H9 (cell line): Measurements from ENCODE around the gene SH3RF3. TPM values are rescaled to one million over a fixed set of nuclear protein-coding genes. Genes with fewer than 3 reads are reported as not detected.

Source experiments
- DNase-seq: peaks from one replicate; pipeline ENCODE4 v3.0.0-alpha.2; 2017
- H2AFZ ChIP-seq: one replicate; pipeline ENCODE4 v1.6.1; 2013; ENCODE audit warnings: mild to moderate bottlenecking, low read length, control low read depth, moderate library complexity
- H2AK5ac ChIP-seq: 2 replicates; pipeline ENCODE4 v1.6.1; 2013; ENCODE audit warnings: low read length, control low read depth, mixed read lengths; ENCODE audit not compliant: insufficient read length
- H2BK120ac ChIP-seq: one replicate; pipeline ENCODE4 v1.6.1; 2013; ENCODE audit warnings: low read depth, mild to moderate bottlenecking, low read length, control low read depth, inconsistent platforms; ENCODE audit not compliant: poor library complexity, severe bottlenecking
- H2BK12ac ChIP-seq: 2 replicates; pipeline ENCODE4 v1.6.1; 2013; ENCODE audit warnings: low read length, control low read depth, mixed read lengths, low read depth; ENCODE audit not compliant: insufficient read length
- H2BK15ac ChIP-seq: 2 replicates; pipeline ENCODE4 v1.6.1; 2013; ENCODE audit warnings: low read depth, low read length, control low read depth
- H2BK20ac ChIP-seq: one replicate; pipeline ENCODE4 v1.6.1; 2013; ENCODE audit warnings: low read depth, mild to moderate bottlenecking, low read length, control low read depth, inconsistent platforms; ENCODE audit not compliant: poor library complexity, severe bottlenecking
- H2BK5ac ChIP-seq: 2 replicates; pipeline ENCODE4 v1.6.1; 2013; ENCODE audit warnings: low read length, control low read depth, mixed read lengths; ENCODE audit not compliant: insufficient read length
- H3K14ac ChIP-seq: 2 replicates; pipeline ENCODE4 v1.6.1; 2013; ENCODE audit warnings: low read length, control low read depth; ENCODE audit not compliant: insufficient read depth
- H3K18ac ChIP-seq: 2 replicates; pipeline ENCODE4 v1.6.1; 2013; ENCODE audit warnings: low read depth, mild to moderate bottlenecking, mixed read lengths, low read length, control low read depth; ENCODE audit not compliant: insufficient read length
- H3K23ac ChIP-seq: 2 replicates; pipeline ENCODE4 v1.6.1; 2013; ENCODE audit warnings: low read length, control low read depth, mixed read lengths, low read depth; ENCODE audit not compliant: insufficient read length
- H3K23me2 ChIP-seq: 2 replicates; pipeline ENCODE4 v1.6.1; 2013; ENCODE audit warnings: low read depth, mild to moderate bottlenecking, mixed read lengths, low read length, control low read depth; ENCODE audit not compliant: insufficient read length, poor library complexity, severe bottlenecking
- H3K27ac ChIP-seq: 2 replicates; pipeline ENCODE4 v1.5.1; 2013; ENCODE audit warnings: low read length, control low read depth, mixed read lengths, low read depth; ENCODE audit not compliant: insufficient read length
- H3K27me3 ChIP-seq: 2 replicates; pipeline ENCODE4 v1.6.1; 2013; ENCODE audit warnings: low read length, control low read depth, inconsistent platforms; ENCODE audit not compliant: insufficient read depth
- H3K4ac ChIP-seq: 2 replicates; pipeline ENCODE4 v1.6.1; 2013; ENCODE audit warnings: low read depth, mild to moderate bottlenecking, control low read depth, inconsistent platforms, low read length, moderate library complexity
- H3K4me1 ChIP-seq: 2 replicates; pipeline ENCODE4 v1.6.1; 2013; ENCODE audit warnings: low read length, control low read depth, inconsistent platforms; ENCODE audit not compliant: insufficient read depth
- H3K4me2 ChIP-seq: 2 replicates; pipeline ENCODE4 v1.6.1; 2013; ENCODE audit warnings: low read length, control low read depth, mixed read lengths; ENCODE audit not compliant: insufficient read length, insufficient read depth
- H3K56ac ChIP-seq: 2 replicates; pipeline ENCODE4 v1.6.1; 2013; ENCODE audit warnings: low read depth, mild to moderate bottlenecking, mixed read lengths, low read length, control low read depth; ENCODE audit not compliant: insufficient read length
- H3K79me1 ChIP-seq: 2 replicates; pipeline ENCODE4 v1.6.1; 2013; ENCODE audit warnings: low read depth, mild to moderate bottlenecking, moderate library complexity, low read length, control low read depth, inconsistent platforms; ENCODE audit not compliant: insufficient read depth, poor library complexity, severe bottlenecking
- H3K79me2 ChIP-seq: 2 replicates; pipeline ENCODE4 v1.6.1; 2013; ENCODE audit warnings: low read length, control low read depth, inconsistent platforms; ENCODE audit not compliant: insufficient read depth
- H3K9ac ChIP-seq: 2 replicates; pipeline ENCODE4 v1.6.1; 2013; ENCODE audit warnings: low read length, control low read depth, mixed read lengths; ENCODE audit not compliant: insufficient read length; ENCODE audit errors: extremely low read depth
- H3K9me3 ChIP-seq: one replicate; pipeline ENCODE4 v1.6.1; 2013; ENCODE audit warnings: low read depth, low read length, inconsistent platforms; ENCODE audit not compliant: control insufficient read depth
- H3T11ph ChIP-seq: one replicate; pipeline ENCODE4 v1.6.1; 2013; ENCODE audit warnings: mild to moderate bottlenecking, low read length, control low read depth, inconsistent platforms
- H4K20me1 ChIP-seq: one replicate; pipeline ENCODE4 v1.6.1; 2013; ENCODE audit not compliant: control insufficient read depth, insufficient read length, insufficient read depth
- H4K5ac ChIP-seq: 2 replicates; pipeline ENCODE4 v1.6.1; 2013; ENCODE audit warnings: low read depth, mild to moderate bottlenecking, mixed read lengths, low read length, control low read depth; ENCODE audit not compliant: insufficient read length
- H4K8ac ChIP-seq: replicated peaks from 2 replicates; pipeline ENCODE4 v1.6.1; 2013; ENCODE audit warnings: low read length, control low read depth, mixed read lengths, low read depth; ENCODE audit not compliant: insufficient read length
- H4K91ac ChIP-seq: 2 replicates; pipeline ENCODE4 v1.6.1; 2013; ENCODE audit warnings: low read depth, mild to moderate bottlenecking, moderate library complexity, mixed read lengths, low read length, control low read depth; ENCODE audit not compliant: insufficient read length
- H3K27ac Mint-ChIP-seq, 3 experiments: 2 replicates in 2 of 3; 3 replicates in 1 of 3; pipeline ENCODE4 v1.8.0; 2020 to 2021; ENCODE audit warnings: mixed read lengths in 3 of 3, mild to moderate bottlenecking in 1 of 3, moderate library complexity in 1 of 3
- H3K27me3 Mint-ChIP-seq: 2 replicates; pipeline ENCODE4 v1.8.0; 2021; ENCODE audit warnings: low read depth, mild to moderate bottlenecking, moderate library complexity, mixed read lengths
- H3K36me3 Mint-ChIP-seq, 3 experiments: 2 replicates in 2 of 3; 3 replicates in 1 of 3; pipeline ENCODE4 v1.8.0; 2020 to 2021; ENCODE audit warnings: low read depth in 3 of 3, mixed read lengths in 3 of 3; ENCODE audit not compliant: insufficient read depth in 1 of 3
- H3K4me1 Mint-ChIP-seq, 2 experiments: 2 replicates each; pipeline ENCODE4 v1.8.0; 2020; ENCODE audit warnings: mixed read lengths in 2 of 2
- H3K4me3 Mint-ChIP-seq, 2 experiments: 2 replicates in 1 of 2; 3 replicates in 1 of 2; pipeline ENCODE4 v1.8.0; 2020 to 2021; ENCODE audit warnings: mild to moderate bottlenecking in 2 of 2, mixed read lengths in 2 of 2, moderate library complexity in 1 of 2
- H3K9me3 Mint-ChIP-seq, 2 experiments: 2 replicates in 1 of 2; 3 replicates in 1 of 2; pipeline ENCODE4 v1.8.0; 2020; ENCODE audit warnings: mild to moderate bottlenecking in 2 of 2, mixed read lengths in 2 of 2, moderate library complexity in 1 of 2
- CTCF ChIP-seq: fragments of 200-600 bp; sonication (generic); conservative IDR thresholded peaks from 3 replicates; pipeline ENCODE4 v1.8.0; 2021; ENCODE audit warnings: antibody characterized with exemption, mild to moderate bottlenecking
- WGBS: extraction: QIAGEN DNeasy Blood & Tissue Kit; methylation state at CpG from one replicate; pipeline ENCODE4 v1.1.7; 2013; ENCODE audit warnings: missing lambda C conversion rate, low lambda C conversion rate, mixed read lengths; ENCODE audit not compliant: insufficient read length; ENCODE audit errors: extremely low coverage; 5-methylcytosine and 5-hydroxymethylcytosine counted together
- total RNA-seq: library from RNA; stranded (reverse); gene quantifications from 2 replicates; pipeline ENCODE4 v1.2.1, GENCODE V29; 2021

The SH3RF3 gene
- total RNA-seq, 1 experiment from 2014 or later: 0.46 TPM

DNA sequence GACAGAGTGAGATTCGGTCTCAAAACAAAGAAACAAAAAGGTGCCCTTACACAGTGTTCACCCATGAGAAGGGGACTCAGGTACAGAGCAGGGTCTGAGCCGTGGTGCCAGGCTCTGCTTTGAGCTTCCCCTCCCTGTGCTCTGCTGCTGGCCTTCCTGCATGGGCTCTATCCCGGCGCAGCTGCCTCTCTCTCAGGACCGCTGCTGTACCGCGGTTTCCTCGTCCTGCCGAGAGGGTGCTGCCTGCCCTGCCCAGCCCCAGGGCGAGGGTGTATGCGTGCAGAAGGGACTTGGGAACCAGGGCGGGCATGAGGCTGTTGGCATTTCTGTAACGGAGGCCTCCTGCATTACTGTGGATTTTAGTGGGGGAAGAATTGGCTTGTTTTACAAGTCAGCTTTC is 30.1 kb downstream of the SH3RF3 start:
- H2BK20ac ChIP-seq: no peak overlapping the region
- H3K23me2 ChIP-seq: no peaks in the 10 kb centered on the region
- Mint-ChIP-seq H3K27ac (no peak overlapping the region), H3K4me3 (no peak overlapping the region), H3K4me1 (peaks cover 12 to 16% of the 10 kb centered on the region in 2 experiments), H3K9me3 (no peaks in the 10 kb centered on the region), H3K27me3 (no peaks in the 10 kb centered on the region; the same call in 1 of the 2 replicates), H3K36me3 (no peaks in the 10 kb centered on the region; a peak in 1 of 7 replicates)
- no peak overlapping the region for H4K8ac ChIP-seq
- H3K9ac ChIP-seq: no peak overlapping the region
- no peak overlapping the region for H3K14ac ChIP-seq
- no peak overlapping the region for H2AFZ ChIP-seq
- H3K23ac ChIP-seq: no peak overlapping the region
- H3K27me3 ChIP-seq: no peaks in the 10 kb centered on the region
- no peaks in the 10 kb centered on the region for H3K79me1 ChIP-seq
- H4K91ac ChIP-seq: no peak overlapping the region
- no peak overlapping the region for H2BK120ac ChIP-seq
- WGBS: no CpG with 5 or more reads among the region's 13 CpGs
- no peak overlapping the region for H3K18ac ChIP-seq
- H3K4me2 ChIP-seq: no peak overlapping the region
- no peak overlapping the region for H3K4ac ChIP-seq
- no peak for TF ChIP-seq CTCF
- H3K56ac ChIP-seq: no peak overlapping the region
- no peaks in the 10 kb centered on the region for H4K20me1 ChIP-seq
- no peak overlapping the region for H2BK5ac ChIP-seq
- H2BK15ac ChIP-seq: no peak overlapping the region
- H3K9me3 ChIP-seq: no peaks in the 10 kb centered on the region
- no peak overlapping the region for H2BK12ac ChIP-seq
- no peak overlapping the region for H4K5ac ChIP-seq
- no peak for DNase-seq
- no peak overlapping the region for H2AK5ac ChIP-seq
- H3K27ac ChIP-seq: no peak overlapping the region
- no peaks in the 10 kb centered on the region for H3K4me1 ChIP-seq
- H3K79me2 ChIP-seq: no peaks in the 10 kb centered on the region
- no peak overlapping the region for H3T11ph ChIP-seq
